NCI-H748 treated with DMSO at 0.1 percent for 48 hours (cell line): ENCODE measurements around the gene GGNBP2.
A peak's percentile ranks its signal among the peaks of the same experiment; 100 is the strongest.

Source experiments
- DNase-seq: peaks from one replicate; lab custom pipeline; 2025; lab: John Stamatoyannopoulos, UW

GGNBP2 gene

GRCh38 chr17:36550491-36551417 lies 6.0 kb downstream of the GGNBP2 start:
- DNase-seq: no peak

DNA sequence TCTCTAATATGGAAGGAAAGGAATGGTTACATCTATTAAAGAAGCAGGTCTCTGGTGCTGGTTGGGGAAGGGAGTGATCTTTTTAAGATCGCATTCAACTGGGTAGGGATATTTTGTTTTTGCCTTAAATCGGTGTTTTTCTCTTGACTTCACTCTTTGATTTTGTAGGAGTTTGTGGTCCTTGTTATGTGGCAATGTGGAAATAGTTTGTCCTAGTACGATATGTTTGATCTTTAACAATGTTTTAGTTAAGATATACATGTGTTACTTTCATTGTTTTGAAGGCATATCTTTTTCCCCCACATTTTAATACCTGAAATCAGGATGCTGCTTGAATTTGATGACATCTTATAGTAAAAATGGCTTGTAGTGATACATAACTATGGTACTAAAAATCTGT lies 8.7 kb downstream of the GGNBP2 start:
- no peak for DNase-seq

GRCh38 chr17:36566081-36566480 lies 21.4 kb downstream of the GGNBP2 start:
- DNase-seq: no peak

GRCh38 chr17:36575028-36575427 lies 30.3 kb downstream of the GGNBP2 start:
- no peak for DNase-seq

- DNase-seq: no peak
Observed at GRCh38 chr17:36576793-36577192, 32.1 kb downstream of the GGNBP2 start.

GRCh38 chr17:36578671-36579070 lies 34.0 kb downstream of the GGNBP2 start:
- DNase-seq: no peak

- DNase-seq: no peak
Observed at GRCh38 chr17:36583787-36584186, 39.1 kb downstream of the GGNBP2 start.

DNA sequence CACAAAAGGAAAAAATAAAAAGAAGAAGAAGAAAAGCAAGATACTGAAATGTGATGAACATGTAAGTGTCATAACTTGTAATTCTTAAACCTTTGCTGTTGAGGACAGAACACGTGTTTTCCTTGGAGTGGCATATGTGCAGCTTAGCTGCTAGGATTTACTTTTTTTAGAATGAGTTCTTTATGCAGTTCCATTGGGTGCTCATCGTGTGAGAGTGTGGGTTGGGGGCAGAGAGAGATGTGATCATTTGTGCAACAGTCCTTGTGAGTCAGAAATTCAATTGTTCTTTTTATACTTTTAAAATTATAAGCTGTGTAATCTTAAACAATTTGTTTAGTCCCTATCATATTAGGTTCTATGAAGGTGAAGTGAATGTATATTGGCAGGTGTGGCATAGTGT lies 41.4 kb downstream of the GGNBP2 start:
- DNase-seq: no peak

- no peak for DNase-seq
Observed at GRCh38 chr17:36590082-36590481, 45.4 kb downstream of the GGNBP2 start.

- DNase-seq: peak; percentile 45
Observed at GRCh38 chr17:36591434-36592315, 47.0 kb downstream of the GGNBP2 start, which contains the start of gene DHRS11. TSS of gene DHRS11 (plus strand) at chr17:36591879. CDS start at chr17:36592010, 131 bp downstream.

GRCh38 chr17:36592316-36592715 lies 47.6 kb downstream of the GGNBP2 start:
- DNase-seq: peak; percentile 14

DNA sequence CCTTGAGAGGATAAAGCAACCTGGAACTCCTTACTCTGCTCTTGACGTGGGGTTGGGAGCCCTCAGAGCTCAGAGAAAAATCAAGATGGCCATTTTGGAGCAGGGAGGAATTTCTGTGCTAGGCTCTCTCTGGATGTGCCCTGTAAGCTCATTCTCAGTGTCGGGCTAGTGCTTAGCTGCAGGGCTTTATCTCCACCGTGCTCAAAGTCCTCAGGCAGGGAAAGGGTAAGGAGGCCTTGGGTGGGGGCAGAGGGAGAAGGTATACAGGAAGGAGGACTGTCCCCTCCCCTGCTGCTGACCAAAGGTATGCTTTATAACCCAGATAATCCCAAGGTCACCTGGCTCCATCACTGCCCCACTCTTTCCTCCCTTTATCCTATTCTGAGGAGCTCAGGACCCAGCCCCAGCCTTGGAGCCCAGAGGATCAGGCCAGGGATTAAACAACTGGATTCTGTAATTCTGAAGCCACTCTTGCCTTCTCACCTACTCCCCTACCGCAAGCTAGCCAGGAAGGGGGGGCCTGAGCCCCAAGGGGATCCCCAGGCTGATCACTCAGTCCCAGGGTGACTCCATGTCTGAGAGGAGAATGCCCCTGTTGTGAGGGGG lies 48.1 kb downstream of the GGNBP2 start:
- DNase-seq: no peak

GRCh38 chr17:36593656-36594316 lies 49.1 kb downstream of the GGNBP2 start:
- DNase-seq: no peak

DNA sequence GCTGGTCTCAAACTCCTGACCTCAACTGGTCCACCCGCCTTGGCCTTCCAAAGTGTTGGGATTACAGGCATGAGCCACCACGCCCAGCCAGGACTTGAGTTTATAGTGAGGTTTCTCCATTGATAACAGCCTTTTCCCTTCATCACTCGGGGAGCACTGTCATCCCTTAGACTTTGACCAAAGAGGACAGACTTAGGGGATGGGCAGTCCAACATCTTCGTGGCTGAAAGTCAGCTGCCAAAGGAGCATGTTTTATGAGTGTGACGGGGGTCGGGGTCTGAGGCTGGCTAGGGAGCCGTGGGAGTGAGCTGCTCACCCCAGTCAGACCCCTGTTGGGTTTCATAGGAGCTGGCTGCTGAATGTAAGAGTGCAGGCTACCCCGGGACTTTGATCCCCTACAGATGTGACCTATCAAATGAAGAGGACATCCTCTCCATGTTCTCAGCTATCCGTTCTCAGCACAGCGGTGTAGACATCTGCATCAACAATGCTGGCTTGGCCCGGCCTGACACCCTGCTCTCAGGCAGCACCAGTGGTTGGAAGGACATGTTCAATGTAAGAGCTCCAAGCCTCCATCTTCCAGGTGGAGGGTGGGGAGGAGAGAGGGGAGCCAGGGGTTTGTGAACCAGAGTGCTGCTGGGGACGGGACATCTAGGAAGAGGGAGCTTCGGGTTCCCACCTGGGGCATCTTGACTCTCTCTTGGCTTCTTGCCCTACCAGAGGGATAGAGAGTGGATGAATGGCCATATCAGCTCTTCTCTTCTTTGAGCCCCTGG lies 50.1 kb downstream of the GGNBP2 start:
- no peak for DNase-seq

DNA sequence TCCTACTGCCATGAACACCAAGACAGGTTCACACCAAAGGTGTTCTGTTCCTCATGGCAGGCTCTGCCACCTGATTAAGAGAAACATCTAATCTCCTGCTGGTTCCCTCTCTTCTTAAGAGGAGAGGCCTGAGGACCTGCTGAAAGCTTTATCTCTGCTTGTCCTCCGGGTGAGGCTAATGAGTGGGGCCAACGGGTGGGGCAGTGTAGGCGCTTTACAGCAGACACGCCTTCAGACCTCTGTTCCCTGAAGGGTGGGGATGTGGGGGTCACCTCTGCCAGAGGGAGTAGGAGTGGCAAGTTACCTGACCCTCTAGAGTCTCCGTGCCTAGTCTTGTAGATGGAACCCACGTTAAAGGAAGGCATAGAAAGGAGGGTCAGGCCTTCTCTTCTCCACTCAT lies 52.5 kb downstream of the GGNBP2 start:
- no peak for DNase-seq

- DNase-seq: no peak
Observed at GRCh38 chr17:36597866-36598777, 53.4 kb downstream of the GGNBP2 start.

DNA sequence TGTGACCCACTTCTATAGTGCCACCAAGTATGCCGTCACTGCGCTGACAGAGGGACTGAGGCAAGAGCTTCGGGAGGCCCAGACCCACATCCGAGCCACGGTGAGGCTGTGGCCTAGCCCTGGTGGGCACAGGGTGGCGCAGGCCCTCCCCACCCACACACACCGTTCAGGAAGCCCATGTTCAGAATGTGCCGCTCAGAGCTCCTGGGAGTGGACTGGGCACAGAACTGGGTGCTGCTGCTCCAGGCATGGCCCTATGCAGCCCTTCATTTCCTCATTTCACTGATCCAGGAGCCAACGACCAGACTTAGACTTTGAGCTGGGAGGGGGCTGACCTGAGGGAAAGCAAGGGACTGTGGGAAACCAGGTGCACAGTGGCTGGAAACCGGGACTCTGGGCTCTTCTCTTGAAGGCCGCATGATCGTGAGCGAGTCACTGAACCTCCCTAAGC lies 54.3 kb downstream of the GGNBP2 start:
- DNase-seq: no peak

GRCh38 chr17:36599546-36600250 lies 55.0 kb downstream of the GGNBP2 start:
- no peak for DNase-seq

- DNase-seq: no peak
Observed at GRCh38 chr17:36600465-36600864, 55.7 kb downstream of the GGNBP2 start.
